ENCODE results near the gene LTBP2.

LTBP2 gene

DNA sequence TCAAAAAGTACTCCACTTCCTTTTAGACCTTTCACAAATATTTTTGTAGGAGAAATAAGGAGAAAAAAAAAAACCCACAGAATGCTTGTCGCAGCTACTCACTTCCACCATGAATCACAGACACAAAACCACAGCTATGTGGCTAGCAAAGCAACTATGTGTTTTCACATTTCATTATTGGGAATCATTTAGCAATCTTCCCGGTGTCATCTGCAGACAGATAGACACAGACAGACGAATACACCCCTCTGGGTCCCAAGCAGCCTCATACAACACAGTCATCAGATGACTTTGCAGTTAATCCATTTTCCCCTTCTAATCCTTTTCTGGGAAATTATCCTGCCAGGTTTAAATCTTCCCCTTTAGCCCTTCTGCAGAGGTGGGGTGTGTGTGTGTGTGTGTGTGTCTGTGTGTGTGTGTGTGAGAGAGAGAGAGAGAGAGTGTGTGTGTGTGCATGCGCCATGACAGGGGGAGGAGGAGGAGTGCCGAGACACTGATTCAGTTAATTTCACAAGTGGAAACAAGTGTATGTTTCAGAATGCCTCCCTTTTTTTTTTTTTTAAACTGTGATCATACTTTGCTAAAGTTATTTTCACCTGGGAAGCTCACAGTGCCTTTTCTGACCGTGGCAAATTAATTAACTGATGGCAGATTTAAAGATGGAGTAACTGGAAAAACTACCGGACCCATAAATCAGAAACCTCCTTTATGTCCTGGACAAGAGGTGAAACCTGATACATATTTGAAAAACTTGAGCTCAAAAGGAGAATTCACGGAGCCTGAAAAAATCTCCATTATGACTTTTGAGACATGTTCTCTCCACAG lies 39.9 kb downstream of the LTBP2 start:
- no peaks in the 10 kb centered on the region for H3K9me3 Mint-ChIP-seq
- peak overlapping the region; percentile 74 to 78 (median 77) for H3K4me3 Mint-ChIP-seq
- TF ChIP-seq, protein P1, sequence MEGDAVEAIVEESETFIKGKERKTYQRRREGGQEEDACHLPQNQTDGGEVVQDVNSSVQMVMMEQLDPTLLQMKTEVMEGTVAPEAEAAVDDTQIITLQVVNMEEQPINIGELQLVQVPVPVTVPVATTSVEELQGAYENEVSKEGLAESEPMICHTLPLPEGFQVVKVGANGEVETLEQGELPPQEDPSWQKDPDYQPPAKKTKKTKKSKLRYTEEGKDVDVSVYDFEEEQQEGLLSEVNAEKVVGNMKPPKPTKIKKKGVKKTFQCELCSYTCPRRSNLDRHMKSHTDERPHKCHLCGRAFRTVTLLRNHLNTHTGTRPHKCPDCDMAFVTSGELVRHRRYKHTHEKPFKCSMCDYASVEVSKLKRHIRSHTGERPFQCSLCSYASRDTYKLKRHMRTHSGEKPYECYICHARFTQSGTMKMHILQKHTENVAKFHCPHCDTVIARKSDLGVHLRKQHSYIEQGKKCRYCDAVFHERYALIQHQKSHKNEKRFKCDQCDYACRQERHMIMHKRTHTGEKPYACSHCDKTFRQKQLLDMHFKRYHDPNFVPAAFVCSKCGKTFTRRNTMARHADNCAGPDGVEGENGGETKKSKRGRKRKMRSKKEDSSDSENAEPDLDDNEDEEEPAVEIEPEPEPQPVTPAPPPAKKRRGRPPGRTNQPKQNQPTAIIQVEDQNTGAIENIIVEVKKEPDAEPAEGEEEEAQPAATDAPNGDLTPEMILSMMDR (IDR thresholded peaks at IDR 0.05; ENCODE audit: unreplicated experiment in 3 of 3), result no peak
- H3K27ac Mint-ChIP-seq, result peak overlapping the region; percentile 96 to 99 (median 98)
- peaks cover 82% of the 10 kb centered on the region for H3K4me1 Mint-ChIP-seq
- H3K27me3 Mint-ChIP-seq (ENCODE audit: low read depth), result peaks cover 9% of the 10 kb centered on the region
- no peaks in the 10 kb centered on the region for H3K36me3 Mint-ChIP-seq (ENCODE audit: low read depth)

DNA sequence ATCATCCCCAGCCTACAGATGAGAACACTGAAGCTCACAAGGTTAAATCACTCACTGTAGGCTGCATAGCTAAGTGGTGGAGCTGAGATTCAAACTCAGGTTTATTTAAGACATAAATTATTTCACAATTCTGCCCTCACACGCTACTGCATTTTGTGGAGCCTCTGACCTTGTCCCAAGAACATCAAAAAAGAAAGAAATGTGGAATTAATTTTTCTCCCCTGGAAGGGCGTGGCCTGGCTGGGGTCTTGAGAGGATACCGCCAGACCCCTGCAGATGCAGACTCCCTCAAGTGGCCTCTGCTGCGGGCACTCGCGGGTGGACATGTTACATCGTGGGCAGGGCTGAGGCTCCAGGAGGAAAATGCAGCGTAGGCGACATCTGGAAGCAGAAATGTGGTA lies 40.6 kb downstream of the LTBP2 start:
- Mint-ChIP-seq H3K4me3 (peak overlapping the region; percentile 47 to 77 (median 74)), H3K4me1 (peaks cover 75% of the 10 kb centered on the region), H3K27ac (peak overlapping the region; percentile 96 to 99 (median 98)), H3K36me3 (ENCODE audit: low read depth) (no peaks in the 10 kb centered on the region), H3K27me3 (ENCODE audit: low read depth) (peaks cover 9% of the 10 kb centered on the region), H3K9me3 (no peaks in the 10 kb centered on the region)
- TF ChIP-seq, protein P1 (IDR thresholded peaks at IDR 0.05; ENCODE audit: unreplicated experiment in 3 of 3), result no peak

DNA sequence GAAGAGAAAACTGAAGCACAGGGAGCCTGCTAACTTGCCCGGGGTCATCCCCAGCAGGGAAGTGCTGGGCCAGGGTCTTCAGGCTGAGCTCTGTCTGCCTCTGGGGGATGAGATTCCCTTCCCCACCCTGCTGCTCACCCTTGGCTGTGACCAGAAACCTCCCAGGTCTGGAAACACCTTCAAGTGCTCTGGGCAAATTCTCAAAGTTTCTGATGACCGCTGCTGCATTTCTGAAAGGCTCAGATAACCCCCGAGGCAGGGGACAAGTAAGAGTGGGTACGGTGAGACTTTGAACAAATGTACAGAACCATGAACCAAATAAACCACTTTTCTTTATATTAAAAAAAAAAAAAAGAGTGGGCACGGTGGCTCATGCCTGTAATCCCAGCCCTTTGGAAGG lies 41.3 kb downstream of the LTBP2 start:
- TF ChIP-seq, protein P1 (IDR thresholded peaks at IDR 0.05; ENCODE audit: unreplicated experiment in 3 of 3), result no peak
- Mint-ChIP-seq H3K4me3 (no peak overlapping the region), H3K9me3 (no peaks in the 10 kb centered on the region), H3K4me1 (peaks cover 73% of the 10 kb centered on the region), H3K27ac (peak overlapping the region; percentile 84 to 98 (median 97)), H3K36me3 (ENCODE audit: low read depth) (no peaks in the 10 kb centered on the region), H3K27me3 (ENCODE audit: low read depth) (peaks cover 5% of the 10 kb centered on the region)

DNA sequence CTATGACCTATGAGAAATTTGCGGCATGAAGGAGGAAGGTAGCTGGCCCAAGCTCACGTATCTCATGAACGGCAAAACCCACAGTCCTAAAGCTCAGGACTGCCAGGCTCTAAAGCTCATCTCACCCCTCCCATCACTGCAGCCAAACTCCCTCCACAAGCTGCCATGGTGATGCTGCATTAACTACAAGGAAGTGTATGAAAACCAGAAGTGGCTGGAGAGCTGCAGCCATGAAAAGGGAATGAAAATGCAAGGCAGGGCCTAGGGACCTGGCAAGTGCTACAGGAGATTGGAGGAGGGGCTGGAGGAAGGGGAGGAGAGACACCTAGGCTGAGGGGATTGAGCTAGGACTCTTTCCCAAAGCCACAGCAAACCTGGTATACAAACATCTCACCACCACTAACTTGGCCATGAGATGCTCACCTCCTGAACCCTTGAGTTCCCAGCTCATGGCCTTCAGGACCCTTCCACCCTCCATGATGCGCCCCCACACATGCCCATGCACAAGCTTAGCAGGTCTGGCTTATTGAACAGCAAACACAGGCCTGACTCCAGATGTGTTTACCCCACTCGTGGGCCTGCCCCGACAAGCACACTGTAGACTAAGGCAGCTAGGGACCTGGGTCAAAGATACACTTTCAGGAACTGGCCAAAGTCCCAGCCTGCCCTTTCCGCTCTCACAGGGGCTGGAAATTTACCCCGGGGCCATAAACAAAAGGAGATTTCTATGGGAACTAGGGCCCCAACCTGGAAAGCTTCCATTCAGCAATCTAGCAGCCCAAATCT lies 42.0 kb downstream of the LTBP2 start:
- no peaks in the 10 kb centered on the region for H3K9me3 Mint-ChIP-seq
- peaks cover 8% of the 10 kb centered on the region for H3K27me3 Mint-ChIP-seq (ENCODE audit: low read depth)
- H3K4me1 Mint-ChIP-seq, result peaks cover 77% of the 10 kb centered on the region
- H3K4me3 Mint-ChIP-seq, result peak overlapping the region in 2 of 3 experiments; percentile 10 to 34
- H3K36me3 Mint-ChIP-seq (ENCODE audit: low read depth), result no peaks in the 10 kb centered on the region
- TF ChIP-seq, protein P1 (IDR thresholded peaks at IDR 0.05; ENCODE audit: unreplicated experiment in 3 of 3), result no peak
- peak overlapping the region; percentile 84 to 98 (median 97) for H3K27ac Mint-ChIP-seq

DNA sequence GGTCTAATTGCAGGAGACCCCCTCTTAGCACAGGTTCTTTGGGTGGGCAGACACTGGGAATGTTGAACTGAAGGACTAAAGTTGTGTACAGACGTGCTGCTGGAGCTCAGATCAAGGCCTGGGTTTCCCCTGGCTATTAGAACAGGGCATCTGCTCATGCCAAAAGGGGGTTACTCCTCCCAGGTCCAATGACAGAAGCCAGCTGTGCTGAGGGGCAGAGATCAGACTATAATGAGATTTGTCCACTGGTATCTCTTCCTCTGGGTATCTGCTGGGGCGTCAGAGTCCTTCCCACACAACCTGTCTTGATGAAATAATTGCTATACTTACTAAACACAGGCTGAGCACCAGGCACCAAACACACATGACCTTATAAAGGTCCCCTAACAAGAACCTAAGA lies 42.6 kb downstream of the LTBP2 start:
- peaks cover 8% of the 10 kb centered on the region for H3K27me3 Mint-ChIP-seq (ENCODE audit: low read depth)
- H3K4me1 Mint-ChIP-seq, result peaks cover 71% of the 10 kb centered on the region
- H3K9me3 Mint-ChIP-seq, result no peaks in the 10 kb centered on the region
- H3K4me3 Mint-ChIP-seq, result no peak overlapping the region
- peak overlapping the region; percentile 84 to 98 (median 97) for H3K27ac Mint-ChIP-seq
- H3K36me3 Mint-ChIP-seq (ENCODE audit: low read depth), result no peaks in the 10 kb centered on the region
- TF ChIP-seq, protein P1 (IDR thresholded peaks at IDR 0.05; ENCODE audit: unreplicated experiment in 3 of 3), result no peak
